Ishikawa (cell line): ENCODE results near the gene FABP6.

Experiments used
- CEBPB ChIP-seq: IDR thresholded peaks from 2 replicates; pipeline ENCODE4 v1.6.1; 2012
- CREB1 ChIP-seq: IDR thresholded peaks from 2 replicates; pipeline ENCODE4 v1.6.1; 2012; ENCODE audit warnings: low read depth
- EGR1 ChIP-seq: IDR thresholded peaks from 2 replicates; pipeline ENCODE4 v1.6.1; 2012
- EP300 ChIP-seq: IDR thresholded peaks from 2 replicates; pipeline ENCODE4 v1.6.1; 2012; ENCODE audit warnings: borderline replicate concordance
- MAX ChIP-seq: IDR thresholded peaks from 2 replicates; pipeline ENCODE4 v1.6.1; 2012
- NFIC ChIP-seq: IDR thresholded peaks from 2 replicates; pipeline ENCODE4 v1.6.1; 2012
- RAD21 ChIP-seq: IDR thresholded peaks from 2 replicates; pipeline ENCODE4 v1.6.1; 2012; ENCODE audit warnings: low read depth
- TAF1 ChIP-seq: IDR thresholded peaks from 2 replicates; pipeline ENCODE4 v1.6.1; 2012; ENCODE audit warnings: low read depth, mild to moderate bottlenecking
- TCF12 ChIP-seq: IDR thresholded peaks from 2 replicates; pipeline ENCODE4 v1.6.1; 2012; ENCODE audit warnings: low read depth
- USF1 ChIP-seq: IDR thresholded peaks from 2 replicates; pipeline ENCODE4 v1.6.1; 2012
- YY1 ChIP-seq: IDR thresholded peaks from 2 replicates; pipeline ENCODE4 v1.6.1; 2012; ENCODE audit warnings: low read depth

- TF ChIP-seq CEBPB = no peak
- TF ChIP-seq EP300 = no peak
- TF ChIP-seq USF1 = no peak
- TF ChIP-seq TAF1 = no peak
- no peak for TF ChIP-seq MAX
- no peak for TF ChIP-seq RAD21
- TF ChIP-seq EGR1 = no peak
- TF ChIP-seq YY1 = no peak
- no peak for TF ChIP-seq NFIC
- TF ChIP-seq CREB1 = no peak
- no peak for TF ChIP-seq TCF12
Measured at GRCh38 chr5:160198841-160199409, 30.4 kb upstream of the FABP6 start.
